Left ventricle myocardium superior (tissue), 1 donor: Measurements from ENCODE around the gene ZNF148. TPM values are rescaled to one million over a fixed set of nuclear protein-coding genes. Genes with fewer than 3 reads are reported as not detected.
A peak's percentile ranks its signal among the peaks of the same experiment; 100 is the strongest.

Experiments
- ATAC-seq: fragments of 200-7000 bp; cut with Tn5 transposase; one replicate; pipeline ENCODE4 v1.9.1; 2020; ENCODE audit warnings: mild to moderate bottlenecking, moderate library complexity
- DNase-seq: peaks from one replicate; pipeline ENCODE4 v3.0.0-alpha.2; 2020
- intact Hi-C: fragments of 100-400 bp; cut with micrococcal nuclease; formaldehyde crosslinking; loops from one replicate; pipeline ENCODE4 v1.11.0; 2022
- total RNA-seq: library from RNA; stranded (reverse); fragmentation: NEBNext Ultra II Directional; extraction: Animal tissue kit (Norgen Biotek cat#: 25700); gene quantifications from one replicate; pipeline ENCODE4 v1.2.1, GENCODE V29; 2021
- donor health status: DM: no; HTN: yes; CAD: no; lungs with severe emphysema.

ZNF148 gene
- total RNA-seq, 1 donor from 2014 or later = 51.7 TPM

- no peak for ATAC-seq
- intact Hi-C loops = no loop called here
- no peak for DNase-seq
These were observed 6.2 kb upstream of the ZNF148 start for GRCh38 chr3:125381314-125381713.

- no peak for DNase-seq
- intact Hi-C loops = no loop called here
These were observed 4.4 kb upstream of the ZNF148 start for GRCh38 chr3:125379483-125379882.

GRCh38 chr3:125378762-125379161 is 3.6 kb upstream of the ZNF148 start:
- DNase-seq (no peak), ATAC-seq (no peak)
- intact Hi-C loops = no loop called here

More at GRCh38 chr3:125379483-125379882, 4.4 kb upstream of the ZNF148 start:
- no peak for ATAC-seq

- intact Hi-C loops = no loop called here
- DNase-seq = no peak
- no peak for ATAC-seq
These were observed 990 bp upstream of the ZNF148 start for GRCh38 chr3:125375950-125376679.

- intact Hi-C loops = no loop called here
- peak; percentile 42 for ATAC-seq
- peak; percentile 54 for DNase-seq
These were observed 577 bp downstream of the ZNF148 start for GRCh38 chr3:125374501-125374995.

GRCh38 chr3:125367403-125368230 is 7.5 kb downstream of the ZNF148 start:
- intact Hi-C loops = no loop called here
- ATAC-seq (no peak), DNase-seq (no peak)

- intact Hi-C loops = no loop called here
- ATAC-seq (no peak), DNase-seq (no peak)
These were observed 9.0 kb downstream of the ZNF148 start for GRCh38 chr3:125366132-125366531.

GRCh38 chr3:125359700-125360099 is 15.4 kb downstream of the ZNF148 start:
- intact Hi-C loops = no loop called here
- no peak for DNase-seq
- no peak for ATAC-seq

- intact Hi-C loops = no loop called here
- DNase-seq = no peak
- peak; percentile 56 for ATAC-seq
These were observed 16.2 kb downstream of the ZNF148 start for GRCh38 chr3:125358923-125359322.

- intact Hi-C loops = no loop called here
- DNase-seq (no peak), ATAC-seq (no peak)
These were observed 17.3 kb downstream of the ZNF148 start for GRCh38 chr3:125357837-125358236.

- intact Hi-C loops = no loop called here
- ATAC-seq (peak; percentile 91), DNase-seq (peak; percentile 74)
These were observed 18.0 kb downstream of the ZNF148 start for GRCh38 chr3:125357032-125357658.

GRCh38 chr3:125356140-125357026 is 18.7 kb downstream of the ZNF148 start:
- DNase-seq (no peak), ATAC-seq (peak; percentile 32)
- intact Hi-C loops = no loop called here

- ATAC-seq (no peak), DNase-seq (no peak)
- intact Hi-C loops = no loop called here
These were observed 21.5 kb downstream of the ZNF148 start for GRCh38 chr3:125353659-125354058.

- intact Hi-C loops = no loop called here
- DNase-seq (no peak), ATAC-seq (no peak)
These were observed 22.0 kb downstream of the ZNF148 start for GRCh38 chr3:125353128-125353527.

GRCh38 chr3:125351814-125352456 is 23.2 kb downstream of the ZNF148 start:
- intact Hi-C loops = no loop called here
- DNase-seq (no peak), ATAC-seq (no peak)

- DNase-seq (no peak), ATAC-seq (no peak)
- intact Hi-C loops = no loop called here
These were observed 24.0 kb downstream of the ZNF148 start for GRCh38 chr3:125351152-125351551.

- intact Hi-C loops = no loop called here
- DNase-seq = no peak
- no peak for ATAC-seq
These were observed 24.5 kb downstream of the ZNF148 start for GRCh38 chr3:125350597-125350996.

- DNase-seq (no peak), ATAC-seq (no peak)
- intact Hi-C loops = no loop called here
These were observed 25.5 kb downstream of the ZNF148 start for GRCh38 chr3:125349556-125350165.
